Suprapubic skin (tissue), 3 donors: ENCODE data around the gene MAP4K3.

Experiments used
- CTCF ChIP-seq, 2 donors: fragments of 200-600 bp in 1 of 2; fragments of 450-650 bp in 1 of 2; sonication (generic) in 1 of 2; IDR thresholded peaks; one replicate each; pipeline ENCODE4 v1.5.1; 2016 to 2019; ENCODE audit warnings: antibody characterized with exemption in 2 of 2, mild to moderate bottlenecking in 1 of 2, moderate library complexity in 1 of 2
- POLR2AphosphoS5 ChIP-seq, 3 donors: sonication (generic); formaldehyde crosslinking; IDR thresholded peaks; one replicate each; pipeline ENCODE4 v1.6.1; 2017; ENCODE audit warnings: antibody characterized with exemption in 3 of 3

- no peak for TF ChIP-seq CTCF (IDR thresholded peaks at IDR 0.05)
- no peak for TF ChIP-seq POLR2AphosphoS5 (IDR thresholded peaks at IDR 0.05)
Observed at GRCh38 chr2:39408351-39409136, 28.5 kb downstream of the MAP4K3 start.
